T-helper 17 cell (primary cell): ENCODE measurements around the gene SYNE3. TPM values are rescaled to one million over a fixed set of nuclear protein-coding genes. Genes with fewer than 3 reads are reported as not detected.

Experiments used
- ATAC-seq: fragments of 150-1000 bp; cut with Tn5 transposase; 2 replicates; pipeline ENCODE4 v1.10.0; 2021; ENCODE audit warnings: mild to moderate bottlenecking, moderate library complexity
- DNase-seq, 3 donors: peaks; one replicate each; pipeline versions ENCODE4 v3.0.0 to v3.0.0-alpha.2; 2020 to 2021
- H3K9me3 ChIP-seq: one replicate; pipeline ENCODE4 v1.7.0; 2013; ENCODE audit warnings: low read length, mild to moderate bottlenecking; ENCODE audit not compliant: control insufficient read depth, poor library complexity, severe bottlenecking
- H3K27ac Mint-ChIP-seq: one replicate; pipeline ENCODE4 v1.8.0; 2022; ENCODE audit warnings: mild to moderate bottlenecking, moderate library complexity, mixed read lengths
- H3K27me3 Mint-ChIP-seq: one replicate; pipeline ENCODE4 v1.8.0; 2022; ENCODE audit warnings: mixed read lengths
- H3K36me3 Mint-ChIP-seq: one replicate; pipeline ENCODE4 v1.8.0; 2022; ENCODE audit warnings: low read depth, mixed read lengths
- H3K4me1 Mint-ChIP-seq: one replicate; pipeline ENCODE4 v1.8.0; 2022; ENCODE audit warnings: mild to moderate bottlenecking, mixed read lengths
- H3K4me3 Mint-ChIP-seq: one replicate; pipeline ENCODE4 v1.8.0; 2022; ENCODE audit warnings: mild to moderate bottlenecking, moderate library complexity, mixed read lengths
- total RNA-seq, 4 donors: library from RNA in 2 of 4; stranded (reverse) in 2 of 4; gene quantifications; one replicate each; pipeline ENCODE4 v1.2.3 and lab custom pipeline; 2022 to 2026

The SYNE3 gene
- total RNA-seq, 2 donors from 2014 or later = 59.6 to 64.8 TPM

GRCh38 chr14:95483309-95484165 is 32.9 kb downstream of the SYNE3 start:
- no peak overlapping the region for H3K4me3 Mint-ChIP-seq
- H3K27me3 Mint-ChIP-seq = no peaks in the 10 kb centered on the region
- peak overlapping the region; percentile 92 for H3K27ac Mint-ChIP-seq
- no peak for DNase-seq
- no peak for ATAC-seq
- H3K4me1 Mint-ChIP-seq = peaks cover 62% of the 10 kb centered on the region
- no peaks in the 10 kb centered on the region for H3K9me3 ChIP-seq
- no peaks in the 10 kb centered on the region for H3K36me3 Mint-ChIP-seq

GRCh38 chr14:95482627-95483308 is 33.7 kb downstream of the SYNE3 start:
- ATAC-seq (no peak), DNase-seq (no peak)
- H3K4me1 Mint-ChIP-seq = peaks cover 62% of the 10 kb centered on the region
- H3K27me3 Mint-ChIP-seq = no peaks in the 10 kb centered on the region
- H3K4me3 Mint-ChIP-seq = no peak overlapping the region
- H3K36me3 Mint-ChIP-seq = no peaks in the 10 kb centered on the region
- H3K9me3 ChIP-seq = no peaks in the 10 kb centered on the region
- peak overlapping the region; percentile 92 for H3K27ac Mint-ChIP-seq

- no peaks in the 10 kb centered on the region for H3K9me3 ChIP-seq
- Mint-ChIP-seq H3K4me3 (no peak overlapping the region), H3K36me3 (no peaks in the 10 kb centered on the region), H3K4me1 (peaks cover 56% of the 10 kb centered on the region), H3K27ac (peak overlapping the region; percentile 100), H3K27me3 (no peaks in the 10 kb centered on the region)
- ATAC-seq = no peak
- no peak for DNase-seq
These were observed 34.9 kb downstream of the SYNE3 start for GRCh38 chr14:95481391-95482022.

GRCh38 chr14:95480887-95481226 is 35.6 kb downstream of the SYNE3 start:
- peak overlapping the region; percentile 100 for H3K27ac Mint-ChIP-seq
- no peaks in the 10 kb centered on the region for H3K36me3 Mint-ChIP-seq
- no peak for DNase-seq
- peak overlapping the region; percentile 84 for H3K4me3 Mint-ChIP-seq
- H3K4me1 Mint-ChIP-seq = peaks cover 49% of the 10 kb centered on the region
- no peaks in the 10 kb centered on the region for H3K9me3 ChIP-seq
- H3K27me3 Mint-ChIP-seq = no peaks in the 10 kb centered on the region
- ATAC-seq = no peak

- Mint-ChIP-seq H3K27me3 (no peaks in the 10 kb centered on the region), H3K27ac (peak overlapping the region; percentile 100), H3K4me1 (peaks cover 43% of the 10 kb centered on the region), H3K4me3 (peak overlapping the region; percentile 84), H3K36me3 (no peaks in the 10 kb centered on the region)
- ATAC-seq (peak; percentile 89), DNase-seq (peak; percentile 29 to 59 (median 34))
- H3K9me3 ChIP-seq = no peaks in the 10 kb centered on the region
These were observed 36.2 kb downstream of the SYNE3 start for GRCh38 chr14:95480109-95480886.

- ATAC-seq (no peak), DNase-seq (no peak)
- peak overlapping the region; percentile 84 for H3K4me3 Mint-ChIP-seq
- peaks cover under 1% of the 10 kb centered on the region for H3K36me3 Mint-ChIP-seq
- peaks cover 42% of the 10 kb centered on the region for H3K4me1 Mint-ChIP-seq
- peak overlapping the region; percentile 100 for H3K27ac Mint-ChIP-seq
- no peaks in the 10 kb centered on the region for H3K27me3 Mint-ChIP-seq
- H3K9me3 ChIP-seq = no peaks in the 10 kb centered on the region
These were observed 37.0 kb downstream of the SYNE3 start for GRCh38 chr14:95479494-95479893.

GRCh38 chr14:95478818-95479217 is 37.6 kb downstream of the SYNE3 start:
- H3K4me1 Mint-ChIP-seq = peaks cover 40% of the 10 kb centered on the region
- peaks cover 7% of the 10 kb centered on the region for H3K36me3 Mint-ChIP-seq
- ATAC-seq (no peak), DNase-seq (no peak)
- no peaks in the 10 kb centered on the region for H3K9me3 ChIP-seq
- no peak overlapping the region for H3K4me3 Mint-ChIP-seq
- H3K27ac Mint-ChIP-seq = peak overlapping the region; percentile 89
- H3K27me3 Mint-ChIP-seq = no peaks in the 10 kb centered on the region

GRCh38 chr14:95478309-95478708 is 38.1 kb downstream of the SYNE3 start:
- peaks cover 37% of the 10 kb centered on the region for H3K4me1 Mint-ChIP-seq
- no peaks in the 10 kb centered on the region for H3K27me3 Mint-ChIP-seq
- DNase-seq = no peak
- no peaks in the 10 kb centered on the region for H3K9me3 ChIP-seq
- H3K4me3 Mint-ChIP-seq = no peak overlapping the region
- H3K36me3 Mint-ChIP-seq = peaks cover 7% of the 10 kb centered on the region
- peak overlapping the region; percentile 89 for H3K27ac Mint-ChIP-seq
- no peak for ATAC-seq

- H3K27me3 Mint-ChIP-seq = no peaks in the 10 kb centered on the region
- no peaks in the 10 kb centered on the region for H3K9me3 ChIP-seq
- no peak overlapping the region for H3K4me3 Mint-ChIP-seq
- H3K4me1 Mint-ChIP-seq = peaks cover 41% of the 10 kb centered on the region
- peak overlapping the region; percentile 89 for H3K27ac Mint-ChIP-seq
- H3K36me3 Mint-ChIP-seq = peaks cover 7% of the 10 kb centered on the region
- DNase-seq = no peak
- no peak for ATAC-seq
These were observed 38.8 kb downstream of the SYNE3 start for GRCh38 chr14:95477411-95478269.

- peaks cover 7% of the 10 kb centered on the region for H3K36me3 Mint-ChIP-seq
These were observed 39.7 kb downstream of the SYNE3 start for GRCh38 chr14:95476747-95477146.

GRCh38 chr14:95475540-95476240 is 40.8 kb downstream of the SYNE3 start:
- H3K9me3 ChIP-seq = no peaks in the 10 kb centered on the region
- H3K27ac Mint-ChIP-seq = no peak overlapping the region
- no peaks in the 10 kb centered on the region for H3K27me3 Mint-ChIP-seq
- no peak overlapping the region for H3K4me3 Mint-ChIP-seq
- H3K36me3 Mint-ChIP-seq = peaks cover 7% of the 10 kb centered on the region
- no peak for DNase-seq
- no peak for ATAC-seq
- H3K4me1 Mint-ChIP-seq = peaks cover 40% of the 10 kb centered on the region

More at GRCh38 chr14:95476747-95477146, 39.7 kb downstream of the SYNE3 start:
- DNase-seq (no peak), ATAC-seq (no peak)
- H3K27ac Mint-ChIP-seq = peak overlapping the region; percentile 24
- H3K4me1 Mint-ChIP-seq = peaks cover 44% of the 10 kb centered on the region
- no peak overlapping the region for H3K4me3 Mint-ChIP-seq
- no peaks in the 10 kb centered on the region for H3K27me3 Mint-ChIP-seq
- no peaks in the 10 kb centered on the region for H3K9me3 ChIP-seq

GRCh38 chr14:95474941-95475340 is 41.5 kb downstream of the SYNE3 start:
- no peak overlapping the region for H3K4me3 Mint-ChIP-seq

More at GRCh38 chr14:95474941-95475340, 41.5 kb downstream of the SYNE3 start:
- Mint-ChIP-seq H3K27ac (no peak overlapping the region), H3K27me3 (no peaks in the 10 kb centered on the region), H3K36me3 (peaks cover 7% of the 10 kb centered on the region), H3K4me1 (peaks cover 33% of the 10 kb centered on the region)
- ATAC-seq (no peak), DNase-seq (no peak)
- no peaks in the 10 kb centered on the region for H3K9me3 ChIP-seq
